ENCODE results near the gene RAB8B.

RAB8B gene
- 288 reads per million, percentile 95 among the genes with 10 or more reads in this experiment for total RNA-seq

GRCh38 chr15:63188926-63189871 lies at the start of gene RAB8B:
TSS of gene RAB8B (plus strand) at chr15:63189606. CDS start at chr15:63189625, 19 bp downstream.
- DNase-seq: peak; percentile 98

- no peak for DNase-seq
Observed at GRCh38 chr15:63140936-63141335, 48.5 kb upstream of the RAB8B start.

GRCh38 chr15:63145426-63145825 lies 44.0 kb upstream of the RAB8B start:
- no peak for DNase-seq

- DNase-seq: no peak
Observed at GRCh38 chr15:63146684-63147083, 42.7 kb upstream of the RAB8B start.

- DNase-seq: no peak
Observed at GRCh38 chr15:63151665-63152064, 37.7 kb upstream of the RAB8B start.

GRCh38 chr15:63155486-63155885 lies 33.9 kb upstream of the RAB8B start:
- no peak for DNase-seq

- DNase-seq: no peak
Observed at GRCh38 chr15:63156086-63156710, 33.2 kb upstream of the RAB8B start.

GRCh38 chr15:63156755-63157117 lies 32.7 kb upstream of the RAB8B start:
- DNase-seq: peak; percentile 3

GRCh38 chr15:63157118-63157843 lies 32.1 kb upstream of the RAB8B start, which contains the start of gene RPS27L:
TSS of gene RPS27L (minus strand) at chr15:63157477. CDS start at chr15:63157405, 72 bp downstream.
- peak; percentile 79 for DNase-seq

GRCh38 chr15:63157891-63158431 lies 31.4 kb upstream of the RAB8B start:
- DNase-seq: no peak

- no peak for DNase-seq
Observed at GRCh38 chr15:63160638-63161037, 28.8 kb upstream of the RAB8B start.

- no peak for DNase-seq
Observed at GRCh38 chr15:63163217-63163616, 26.2 kb upstream of the RAB8B start.

GRCh38 chr15:63165166-63165859 lies 24.1 kb upstream of the RAB8B start:
- no peak for DNase-seq

- no peak for DNase-seq
Observed at GRCh38 chr15:63166219-63166618, 23.2 kb upstream of the RAB8B start.

GRCh38 chr15:63169788-63170187 lies 19.6 kb upstream of the RAB8B start:
- DNase-seq: no peak

- no peak for DNase-seq
Observed at GRCh38 chr15:63172376-63172775, 17.0 kb upstream of the RAB8B start.

- no peak for DNase-seq
Observed at GRCh38 chr15:63172851-63173451, 16.5 kb upstream of the RAB8B start.

GRCh38 chr15:63176302-63176701 lies 13.1 kb upstream of the RAB8B start:
- DNase-seq: no peak

GRCh38 chr15:63178034-63178433 lies 11.4 kb upstream of the RAB8B start:
- no peak for DNase-seq

- no peak for DNase-seq
Observed at GRCh38 chr15:63180746-63181145, 8.7 kb upstream of the RAB8B start.

GRCh38 chr15:63181648-63182047 lies 7.8 kb upstream of the RAB8B start:
- no peak for DNase-seq

- no peak for DNase-seq
Observed at GRCh38 chr15:63185206-63185605, 4.2 kb upstream of the RAB8B start.
